ENCODE measurements around the gene ENDOU.

The ENDOU gene

GRCh38 chr12:47722136-47722834, 3.0 kb downstream of the ENDOU start:
- no peak for TF ChIP-seq CTCF (IDR thresholded peaks at IDR 0.05; ENCODE audit: low read depth, low read length, missing control alignments)
- H3K4me3 ChIP-seq (ENCODE audit: low read depth, low read length), result no peak overlapping the region
- no peak for DNase-seq (ENCODE audit: low read depth)

GRCh38 chr12:47721431-47721973, 3.8 kb downstream of the ENDOU start:
- DNase-seq (ENCODE audit: low read depth), result no peak
- TF ChIP-seq CTCF (IDR thresholded peaks at IDR 0.05; ENCODE audit: low read depth, low read length, missing control alignments), result no peak
- H3K4me3 ChIP-seq (ENCODE audit: low read depth, low read length), result no peak overlapping the region

- no peak overlapping the region for H3K4me3 ChIP-seq (ENCODE audit: low read depth, low read length)
- TF ChIP-seq CTCF (IDR thresholded peaks at IDR 0.05; ENCODE audit: low read depth, low read length, missing control alignments), result no peak
- DNase-seq (ENCODE audit: low read depth), result no peak
Observed at GRCh38 chr12:47718531-47718930, 6.8 kb downstream of the ENDOU start.

GRCh38 chr12:47717443-47718193, 7.7 kb downstream of the ENDOU start:
- H3K4me3 ChIP-seq (ENCODE audit: low read depth, low read length), result no peak overlapping the region
- TF ChIP-seq CTCF (IDR thresholded peaks at IDR 0.05; ENCODE audit: low read depth, low read length, missing control alignments), result peak; percentile 62
- no peak for DNase-seq (ENCODE audit: low read depth)

GRCh38 chr12:47717046-47717442, 8.2 kb downstream of the ENDOU start:
- DNase-seq (ENCODE audit: low read depth), result no peak
- H3K4me3 ChIP-seq (ENCODE audit: low read depth, low read length), result no peak overlapping the region
- no peak for TF ChIP-seq CTCF (IDR thresholded peaks at IDR 0.05; ENCODE audit: low read depth, low read length, missing control alignments)

- no peak for TF ChIP-seq CTCF (IDR thresholded peaks at IDR 0.05; ENCODE audit: low read depth, low read length, missing control alignments)
- no peak for DNase-seq (ENCODE audit: low read depth)
- H3K4me3 ChIP-seq (ENCODE audit: low read depth, low read length), result no peak overlapping the region
Observed at GRCh38 chr12:47715877-47716548, 9.3 kb downstream of the ENDOU start.

Data from GM12864 (cell line).